Activated CD8-positive, alpha-beta memory T cell treated with anti-CD3 and anti-CD28 coated beads, Interleukin-2, amount 50 U/mL, for 48 hours (primary cell): ENCODE results near the gene DRD3.

ENCODE experiments used
- DNase-seq: peaks from one replicate; pipeline ENCODE4 v3.0.0-alpha.2; 2020

Gene DRD3

DNA sequence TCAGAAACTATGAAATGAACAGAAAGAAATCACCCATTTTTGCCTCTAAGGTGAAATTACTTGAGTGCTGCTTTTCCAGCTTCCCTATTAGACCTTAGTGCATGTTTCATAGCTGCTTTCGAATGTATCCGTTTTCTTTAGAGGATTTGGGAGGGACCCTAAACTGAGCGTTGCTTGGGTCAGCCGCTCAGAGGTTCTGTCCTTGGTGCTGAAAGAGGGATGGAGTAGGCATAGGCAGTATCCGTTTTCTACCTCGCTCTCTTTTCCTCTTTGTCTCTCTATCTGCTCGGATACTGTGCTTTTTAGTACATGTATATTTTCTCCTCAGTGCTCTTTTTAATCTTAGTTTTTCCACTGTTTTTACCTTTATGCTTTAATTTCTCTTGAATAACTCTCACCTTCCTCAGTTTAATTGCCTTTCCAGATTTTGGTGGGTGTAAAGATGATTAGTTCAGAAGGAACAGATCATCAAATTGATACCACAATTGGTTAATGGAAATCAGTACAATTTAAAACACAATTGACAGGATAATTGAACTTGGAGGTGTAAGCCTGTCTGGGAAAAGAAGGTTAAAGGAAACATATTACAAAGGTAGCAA is at the start of gene DRD3:
Gene DRD3, minus strand, starts transcription at position 283 of the 599 bp plus-strand sequence. CDS start 7,060 bp downstream, outside the sequence.
- no peak for DNase-seq

- no peak for DNase-seq
Measured at GRCh38 chr3:114227076-114227475, 48.2 kb upstream of the DRD3 start.

GRCh38 chr3:114226313-114226712 is 47.5 kb upstream of the DRD3 start:
- DNase-seq, result no peak

- DNase-seq, result no peak
Measured at GRCh38 chr3:114223143-114223542, 44.3 kb upstream of the DRD3 start.

- no peak for DNase-seq
Measured at GRCh38 chr3:114221881-114222264, 43.0 kb upstream of the DRD3 start.

DNA sequence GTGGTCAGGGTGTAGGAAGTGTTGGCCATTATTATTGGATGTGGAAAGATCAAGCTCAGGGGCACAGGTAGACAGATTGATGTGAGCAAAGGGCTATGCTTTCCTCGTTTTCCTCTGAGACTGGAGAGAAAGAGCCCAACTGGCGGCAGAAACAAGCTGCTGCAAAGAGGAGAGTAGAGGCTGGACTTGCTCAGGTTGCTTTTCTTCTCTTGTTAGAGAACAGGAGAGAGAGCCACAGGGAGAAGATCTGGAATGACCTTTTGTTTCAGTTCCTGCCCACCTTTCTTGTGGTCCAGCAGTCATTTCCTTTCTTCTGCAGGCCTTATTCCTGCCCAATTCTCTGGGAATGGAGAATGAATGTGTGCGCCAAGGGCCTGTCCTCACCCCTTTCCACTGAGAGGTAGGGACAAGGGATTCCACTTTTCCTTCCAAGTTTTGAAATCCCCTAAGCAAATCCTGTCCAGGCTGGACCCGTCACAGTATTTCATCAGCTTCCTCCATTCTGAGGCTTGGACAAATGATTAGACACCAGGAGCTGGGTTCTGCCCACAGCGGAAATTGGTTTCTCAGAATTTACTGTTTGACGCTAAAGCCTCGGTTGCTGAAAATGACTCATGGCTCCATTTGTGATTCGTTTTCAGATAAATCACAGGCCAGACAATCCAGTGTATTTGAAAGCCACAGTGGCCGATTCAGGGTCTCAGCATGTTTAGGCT is 42.5 kb upstream of the DRD3 start:
- peak; percentile 67 for DNase-seq

GRCh38 chr3:114219741-114220140 is 40.9 kb upstream of the DRD3 start:
- DNase-seq, result no peak

DNA sequence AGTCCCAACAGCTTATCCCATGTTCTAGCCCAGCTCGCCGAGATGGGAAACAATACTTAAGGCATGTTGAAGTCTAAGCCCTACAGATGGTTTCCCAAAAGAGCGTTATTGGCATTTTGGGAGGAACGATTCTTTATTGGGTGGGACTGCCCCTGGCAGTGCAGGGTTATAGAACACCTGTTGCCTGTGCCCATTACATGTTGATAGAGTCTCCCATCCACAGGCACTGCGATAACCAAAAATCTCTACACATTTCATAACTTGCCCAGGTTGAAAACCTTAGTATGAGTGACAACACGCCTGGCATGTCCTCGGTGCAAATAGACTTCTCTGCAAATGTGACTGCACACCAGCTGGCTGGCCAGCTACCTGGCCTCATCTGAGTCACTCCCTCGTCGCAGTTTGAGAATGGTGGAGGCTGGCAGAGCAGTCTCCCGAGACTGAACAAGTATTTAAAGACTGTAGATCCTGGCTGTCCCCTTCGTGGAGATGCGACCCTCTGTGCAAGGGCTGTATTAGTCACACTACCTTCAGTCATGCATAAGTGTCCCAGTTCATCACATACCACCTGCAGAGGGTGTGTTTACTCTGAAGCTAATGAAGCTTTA is 39.8 kb upstream of the DRD3 start:
- DNase-seq, result peak; percentile 72

DNA sequence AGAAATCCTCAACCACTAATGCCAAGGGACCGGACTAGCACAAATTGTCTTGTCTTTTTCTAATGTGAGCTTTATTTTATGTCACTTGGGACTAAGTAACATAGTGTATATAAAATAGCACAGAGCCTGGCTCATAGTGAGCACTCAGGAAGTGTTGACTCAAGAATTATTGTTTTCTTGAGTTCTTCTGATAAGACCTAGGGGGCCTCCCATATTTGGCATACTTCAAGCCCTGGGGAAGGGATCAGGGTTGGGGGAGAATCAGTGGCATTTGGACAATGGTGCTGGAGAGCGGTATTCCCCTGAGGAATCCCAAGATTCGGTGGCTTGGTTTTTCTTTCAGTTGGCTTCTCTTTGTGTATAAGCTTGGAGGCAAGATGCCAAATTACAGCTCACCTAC is 39.2 kb upstream of the DRD3 start:
- DNase-seq, result no peak

GRCh38 chr3:114217266-114217665 is 38.4 kb upstream of the DRD3 start:
- DNase-seq, result no peak

GRCh38 chr3:114216186-114216970 is 37.5 kb upstream of the DRD3 start:
- DNase-seq, result no peak

- no peak for DNase-seq
Measured at GRCh38 chr3:114214542-114215341, 35.9 kb upstream of the DRD3 start.

- DNase-seq, result peak; percentile 86
Measured at GRCh38 chr3:114213627-114214541, 35.0 kb upstream of the DRD3 start.

GRCh38 chr3:114213292-114213626 is 34.4 kb upstream of the DRD3 start:
- no peak for DNase-seq

DNA sequence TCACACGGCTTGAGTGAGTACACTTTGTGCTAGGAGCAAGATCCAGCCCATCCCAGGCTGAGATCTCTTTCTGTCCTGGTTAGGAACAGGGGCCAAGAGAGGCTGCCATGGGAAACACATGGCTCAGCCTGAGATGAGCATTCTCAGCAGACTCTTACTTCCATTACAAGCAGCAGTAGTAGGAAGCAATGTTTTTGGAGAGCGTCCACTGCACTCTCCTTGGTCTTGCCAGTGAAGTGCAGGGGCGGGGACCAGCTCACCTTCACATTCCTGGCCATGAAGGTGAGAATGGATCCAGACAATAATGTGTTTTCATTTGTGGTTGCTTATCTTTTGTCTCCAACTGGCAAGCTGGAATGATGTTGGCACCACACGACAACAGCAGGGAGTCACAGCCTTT is 33.8 kb upstream of the DRD3 start:
- DNase-seq, result no peak

DNA sequence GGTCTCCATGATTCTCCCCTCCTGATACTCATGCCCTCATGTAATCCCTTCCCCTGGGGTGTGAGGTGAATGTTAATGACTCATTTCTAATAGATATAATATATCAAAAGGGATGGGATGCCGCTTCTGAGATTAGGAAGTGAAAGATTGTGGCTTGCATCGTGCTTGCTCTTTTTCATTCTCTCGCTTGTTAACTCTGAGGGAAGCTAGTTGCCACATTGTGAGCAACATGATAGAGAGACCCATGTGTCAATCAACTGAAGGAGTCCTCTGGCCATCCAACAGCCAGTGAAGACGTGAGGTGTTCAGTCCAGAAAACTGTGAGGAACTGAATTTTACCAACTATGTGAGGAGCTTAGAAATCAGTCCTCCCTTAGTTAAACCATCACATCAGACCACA is 28.9 kb upstream of the DRD3 start:
- DNase-seq, result no peak

DNA sequence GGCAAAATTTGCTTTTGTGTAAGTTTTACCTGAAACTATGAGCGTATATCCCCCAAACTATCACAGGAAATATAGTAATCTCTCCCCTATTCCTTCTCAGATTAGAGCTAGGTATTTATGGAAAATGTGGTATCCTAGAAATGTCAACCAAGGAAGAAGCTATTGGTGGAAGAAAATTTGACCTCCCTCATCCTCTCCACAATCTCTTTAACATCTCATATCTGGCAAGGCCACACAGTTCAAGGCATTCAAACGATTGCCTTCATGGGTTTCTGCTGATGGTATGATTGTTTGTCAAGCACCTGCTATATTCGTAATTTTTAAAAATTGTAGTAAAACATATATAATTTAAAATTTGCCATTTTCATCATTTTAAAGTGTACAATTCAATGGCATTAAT is 27.5 kb upstream of the DRD3 start:
- DNase-seq, result no peak

DNA sequence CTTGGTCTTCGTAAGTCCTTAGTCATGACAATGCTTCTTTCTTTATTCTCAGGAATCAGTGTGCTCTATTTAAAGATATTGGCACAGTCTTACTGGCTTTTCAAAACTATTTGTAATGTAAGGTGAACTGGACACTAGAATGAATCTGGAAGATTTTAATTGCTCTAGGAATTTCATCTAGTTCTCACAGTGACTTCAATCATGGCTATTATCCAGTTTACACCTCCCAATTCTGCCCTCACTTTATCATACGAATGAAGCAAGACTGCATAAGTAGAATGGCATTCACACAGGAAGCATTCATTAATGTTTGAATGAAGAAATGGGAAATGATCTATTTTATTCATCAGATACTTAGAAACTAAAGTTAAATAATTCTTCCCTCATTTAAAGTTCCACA is 26.7 kb upstream of the DRD3 start:
- DNase-seq, result no peak

- DNase-seq, result no peak
Measured at GRCh38 chr3:114194750-114195149, 15.9 kb upstream of the DRD3 start.

GRCh38 chr3:114192136-114192535 is 13.3 kb upstream of the DRD3 start:
- DNase-seq, result no peak

DNA sequence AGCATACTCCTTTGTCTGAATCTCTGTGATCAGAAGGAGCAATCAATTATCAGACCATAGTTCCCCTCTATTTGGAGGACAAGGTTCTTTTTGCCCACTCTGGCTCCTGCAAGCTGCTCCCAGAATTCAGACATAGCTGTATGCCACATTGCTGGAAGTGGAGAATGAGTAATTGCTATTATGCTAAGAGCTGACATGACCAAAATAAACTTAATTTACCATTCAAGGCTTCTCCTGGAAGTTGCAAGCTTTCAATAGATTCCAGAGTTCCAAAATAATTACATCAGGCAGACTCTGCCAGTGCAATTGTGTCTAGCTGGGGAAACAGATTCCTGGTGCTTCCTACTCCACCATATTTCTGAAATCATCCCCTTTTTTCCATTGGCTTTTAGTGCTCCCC is 7.6 kb upstream of the DRD3 start:
- DNase-seq, result no peak

DNA sequence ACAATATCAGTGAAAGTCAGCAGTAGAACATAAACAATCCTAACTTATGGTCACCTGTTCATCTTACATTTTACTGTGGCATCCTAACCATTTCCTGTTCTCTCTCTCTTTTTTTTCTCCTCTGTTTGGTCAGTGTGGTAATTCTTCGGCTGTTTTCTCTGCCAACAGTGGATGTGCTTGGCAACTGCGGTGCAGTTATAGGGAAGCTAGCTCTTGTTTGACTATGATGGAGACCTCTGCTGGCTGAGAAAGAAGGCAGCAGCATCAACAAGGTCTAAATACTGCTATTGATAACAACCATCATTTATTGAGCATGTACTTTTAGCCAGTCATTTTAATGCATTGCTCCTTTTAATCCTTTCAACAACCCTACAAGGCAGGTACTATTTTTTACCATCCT is 723 bp upstream of the DRD3 start:
- DNase-seq, result no peak
